GM20000 (cell line): Measurements from ENCODE around the gene GALNT2.

ENCODE experiments used
- DNase-seq: peaks from one replicate; pipeline ENCODE4 v3.0.0; 2012; ENCODE audit warnings: low spot score
- CTCF ChIP-seq: IDR thresholded peaks from 2 replicates; pipeline ENCODE4 v1.5.1; 2012; ENCODE audit warnings: mild to moderate bottlenecking, control low read depth; ENCODE audit errors: extremely low read depth, missing control alignments

GALNT2 gene

GRCh38 chr1:230246551-230246950, 179.5 kb downstream of the GALNT2 start:
- TF ChIP-seq CTCF, result no peak
- no peak for DNase-seq

GRCh38 chr1:230248016-230248888, 181.2 kb downstream of the GALNT2 start:
- no peak for DNase-seq
- TF ChIP-seq CTCF, result no peak

GRCh38 chr1:230248889-230249270, 181.8 kb downstream of the GALNT2 start:
- no peak for TF ChIP-seq CTCF
- no peak for DNase-seq

- no peak for TF ChIP-seq CTCF
- no peak for DNase-seq
Observed at GRCh38 chr1:230249695-230250480, 182.8 kb downstream of the GALNT2 start.

- no peak for DNase-seq
- no peak for TF ChIP-seq CTCF
Observed at GRCh38 chr1:230250666-230251065, 183.6 kb downstream of the GALNT2 start.

GRCh38 chr1:230251644-230252191, 184.7 kb downstream of the GALNT2 start:
- DNase-seq, result peak; percentile 69
- no peak for TF ChIP-seq CTCF

GRCh38 chr1:230253150-230253549, 186.1 kb downstream of the GALNT2 start:
- TF ChIP-seq CTCF, result no peak
- no peak for DNase-seq
